ENCODE results near the gene OR52N4. TPM values are rescaled to one million over a fixed set of nuclear protein-coding genes. Genes with fewer than 3 reads are reported as not detected.
"Not testable (repeated sequence)": the region's sequence is repeated elsewhere in the genome, so short reads cannot be mapped to it uniquely, and the experiment has no call there.

The OR52N4 gene
- total RNA-seq = under 1 TPM; 0.26 to 0.28 TPM
- under 1 TPM; 0.31 to 0.41 TPM for polyA plus RNA-seq
- long read RNA-seq, donor 1 = 0 reads
- long read RNA-seq, donor 2 = 0 reads
- long read RNA-seq, donor 3 = 0 reads
- long read RNA-seq, donor 4 = 0 reads
- long read RNA-seq, donor 5 = 0 reads

DNA sequence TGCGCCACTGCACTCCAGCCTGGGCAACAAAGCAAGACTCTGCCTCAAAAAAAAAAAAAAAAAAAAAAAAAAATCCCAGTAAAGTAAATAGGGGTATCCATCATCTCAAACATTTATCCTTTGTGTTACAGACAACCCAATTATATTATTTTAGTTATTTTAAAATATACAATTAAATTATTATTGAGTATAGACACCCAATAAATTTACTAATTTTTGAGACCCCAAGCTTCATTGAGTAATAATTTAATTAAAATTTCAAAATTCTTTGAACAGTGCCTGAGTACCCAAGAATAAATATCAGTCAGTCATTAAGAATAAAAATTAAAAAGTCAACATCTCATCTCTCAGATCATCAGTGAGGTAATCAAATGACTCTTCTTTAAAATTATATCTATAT lies at the start of gene OR52N4:
Gene OR52N4 (plus strand): TSS at position 301 of the 400 bp plus-strand sequence. CDS start 498 bp downstream, outside the sequence.
- Histone ChIP-seq H3K9me3 (ENCODE audit: control insufficient read depth in 4 of 4, insufficient read depth in 3 of 4, low read length in 3 of 4) (peaks cover 0 to 3% (median 0%) of the 10 kb centered on the region in 4 donors), H3K36me3 (ENCODE audit: control insufficient read depth in 4 of 4, insufficient read depth in 4 of 4, low read length in 4 of 4) (no peaks in the 10 kb centered on the region)
- 100% methylated on average over 1 of the region's 1 CpG for WGBS, 2 donors

DNA sequence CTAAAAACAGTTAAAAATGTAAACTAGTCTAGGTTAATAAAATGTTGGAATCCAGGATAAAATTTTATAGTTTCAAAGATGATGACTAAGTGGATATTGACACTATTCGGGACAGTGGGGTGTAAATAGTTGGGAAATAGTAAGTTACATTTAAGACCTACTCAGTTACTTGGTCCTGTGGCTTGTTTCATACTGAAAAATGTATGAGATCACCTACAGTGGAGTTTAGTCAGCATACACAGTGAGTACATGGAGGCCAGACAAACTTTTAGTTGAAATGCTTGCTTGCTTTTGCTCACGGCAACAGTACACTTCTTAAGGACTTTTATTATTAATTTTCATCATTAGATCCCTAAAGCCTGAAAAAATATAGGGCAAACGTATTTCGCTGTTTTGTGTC lies 48.4 kb upstream of the OR52N4 start:
- no peak overlapping the region for H3K4me3 ChIP-seq
- peaks cover 0 to 23% (median 8%) of the 10 kb centered on the region in 4 donors for H3K36me3 ChIP-seq (ENCODE audit: control insufficient read depth in 4 of 4, insufficient read depth in 4 of 4, low read length in 4 of 4)
- H3K4me1 ChIP-seq (ENCODE audit: control insufficient read depth in 5 of 5, insufficient read depth in 5 of 5, low read length in 5 of 5) = no peaks in the 10 kb centered on the region
- no peak for DNase-seq
- 82 to 94% methylated on average over 4 of the region's 4 CpGs for WGBS, 2 donors
- no peaks in the 10 kb centered on the region for H3K27me3 ChIP-seq (ENCODE audit: control insufficient read depth in 3 of 3, insufficient read depth in 3 of 3, low read length in 2 of 3)
- no peak overlapping the region for H3K27ac ChIP-seq (ENCODE audit: low read depth in 1 of 2, low read length in 1 of 2)
- ATAC-seq (ENCODE audit: insufficient read depth, low FRiP score) = no peak
- H3K9me3 ChIP-seq (ENCODE audit: control insufficient read depth in 4 of 4, insufficient read depth in 3 of 4, low read length in 3 of 4) = no peaks in the 10 kb centered on the region
- H3K9ac ChIP-seq (ENCODE audit: insufficient read depth in 1 of 2, low read length in 2 of 2) = no peak overlapping the region
- TF ChIP-seq, protein P1, sequence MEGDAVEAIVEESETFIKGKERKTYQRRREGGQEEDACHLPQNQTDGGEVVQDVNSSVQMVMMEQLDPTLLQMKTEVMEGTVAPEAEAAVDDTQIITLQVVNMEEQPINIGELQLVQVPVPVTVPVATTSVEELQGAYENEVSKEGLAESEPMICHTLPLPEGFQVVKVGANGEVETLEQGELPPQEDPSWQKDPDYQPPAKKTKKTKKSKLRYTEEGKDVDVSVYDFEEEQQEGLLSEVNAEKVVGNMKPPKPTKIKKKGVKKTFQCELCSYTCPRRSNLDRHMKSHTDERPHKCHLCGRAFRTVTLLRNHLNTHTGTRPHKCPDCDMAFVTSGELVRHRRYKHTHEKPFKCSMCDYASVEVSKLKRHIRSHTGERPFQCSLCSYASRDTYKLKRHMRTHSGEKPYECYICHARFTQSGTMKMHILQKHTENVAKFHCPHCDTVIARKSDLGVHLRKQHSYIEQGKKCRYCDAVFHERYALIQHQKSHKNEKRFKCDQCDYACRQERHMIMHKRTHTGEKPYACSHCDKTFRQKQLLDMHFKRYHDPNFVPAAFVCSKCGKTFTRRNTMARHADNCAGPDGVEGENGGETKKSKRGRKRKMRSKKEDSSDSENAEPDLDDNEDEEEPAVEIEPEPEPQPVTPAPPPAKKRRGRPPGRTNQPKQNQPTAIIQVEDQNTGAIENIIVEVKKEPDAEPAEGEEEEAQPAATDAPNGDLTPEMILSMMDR (IDR thresholded peaks at IDR 0.05; ENCODE audit: control extremely low read depth, extremely low read depth) = no peak

More for the DNA sequence above, at the start of gene OR52N4:
- DNase-seq (no peak), ATAC-seq (ENCODE audit: insufficient read depth, low FRiP score) (no peak)
- Histone ChIP-seq H3K9ac (ENCODE audit: insufficient read depth in 1 of 2, low read length in 2 of 2) (no peak within 1 kb of the TSS), H3K4me1 (ENCODE audit: control insufficient read depth in 5 of 5, insufficient read depth in 5 of 5, low read length in 5 of 5) (no peaks in the 10 kb centered on the region), H3K27me3 (ENCODE audit: control insufficient read depth in 3 of 3, insufficient read depth in 3 of 3, low read length in 2 of 3) (no peaks in the 10 kb centered on the region), H3K27ac (ENCODE audit: low read depth in 1 of 2, low read length in 1 of 2) (no peak within 1 kb of the TSS), H3K4me3 (no peak within 1 kb of the TSS)
- TF ChIP-seq, protein P1 (IDR thresholded peaks at IDR 0.05; ENCODE audit: control extremely low read depth, extremely low read depth) = no peak

DNA sequence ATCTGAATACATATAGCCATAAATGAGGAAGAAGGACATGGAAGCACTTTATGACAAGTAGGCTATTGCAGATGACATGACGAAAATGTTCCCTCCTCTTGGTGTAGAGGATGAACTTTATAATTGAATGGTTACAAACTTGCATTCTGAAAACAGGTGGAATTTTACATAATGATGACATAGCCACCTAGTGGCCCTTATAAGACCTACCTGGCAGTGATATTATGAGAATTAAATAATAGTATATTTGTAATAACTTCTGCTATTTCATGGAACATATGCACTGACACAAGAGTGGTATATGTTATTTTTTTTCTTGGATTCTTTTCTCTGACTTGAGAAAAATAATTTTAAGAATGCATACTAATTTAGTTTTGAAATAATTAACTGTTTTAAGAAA lies 41.5 kb upstream of the OR52N4 start:
- Histone ChIP-seq H3K27ac (ENCODE audit: low read depth in 1 of 2, low read length in 1 of 2) (no peak overlapping the region), H3K4me1 (ENCODE audit: control insufficient read depth in 5 of 5, insufficient read depth in 5 of 5, low read length in 5 of 5) (no peaks in the 10 kb centered on the region), H3K9me3 (ENCODE audit: control insufficient read depth in 4 of 4, insufficient read depth in 3 of 4, low read length in 3 of 4) (no peaks in the 10 kb centered on the region), H3K27me3 (ENCODE audit: control insufficient read depth in 3 of 3, insufficient read depth in 3 of 3, low read length in 2 of 3) (no peaks in the 10 kb centered on the region), H3K4me3 (no peak overlapping the region), H3K36me3 (ENCODE audit: control insufficient read depth in 4 of 4, insufficient read depth in 4 of 4, low read length in 4 of 4) (peaks cover 0 to 17% (median 4%) of the 10 kb centered on the region in 4 donors), H3K9ac (ENCODE audit: insufficient read depth in 1 of 2, low read length in 2 of 2) (no peak overlapping the region)
- WGBS, 2 donors = 70 to 79% methylated on average over 1 of the region's 1 CpG
- ATAC-seq (ENCODE audit: insufficient read depth, low FRiP score) = no peak
- TF ChIP-seq, protein P1 (IDR thresholded peaks at IDR 0.05; ENCODE audit: control extremely low read depth, extremely low read depth) = no peak
- no peak for DNase-seq

DNA sequence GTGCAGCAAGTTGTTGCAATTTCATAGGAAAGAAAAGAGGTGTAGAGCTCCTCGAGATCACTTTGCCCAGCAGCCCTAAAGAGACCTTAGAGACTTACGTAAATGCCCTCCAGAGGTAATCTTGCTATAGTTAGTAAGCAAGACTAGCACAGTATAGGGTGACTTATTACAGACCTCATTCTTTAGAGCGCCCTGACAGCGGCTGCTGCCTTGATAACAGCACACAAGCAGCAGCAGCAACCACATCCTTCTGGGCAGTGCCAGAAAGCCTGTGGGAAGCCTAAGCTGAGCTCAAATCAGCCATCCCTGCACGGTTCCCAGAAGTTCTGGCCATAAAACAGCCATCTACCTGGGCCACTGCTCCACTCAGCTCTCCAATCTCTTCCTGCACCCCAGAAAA lies 40.3 kb upstream of the OR52N4 start:
- 52 to 64% methylated on average over 5 of the region's 5 CpGs for WGBS, 2 donors
- no peak overlapping the region for H3K9ac ChIP-seq (ENCODE audit: insufficient read depth in 1 of 2, low read length in 2 of 2)
- no peaks in the 10 kb centered on the region for H3K27me3 ChIP-seq (ENCODE audit: control insufficient read depth in 3 of 3, insufficient read depth in 3 of 3, low read length in 2 of 3)
- no peak for ATAC-seq (ENCODE audit: insufficient read depth, low FRiP score)
- DNase-seq = no peak
- TF ChIP-seq, protein P1 (IDR thresholded peaks at IDR 0.05; ENCODE audit: control extremely low read depth, extremely low read depth) = no peak
- no peak overlapping the region for H3K27ac ChIP-seq (ENCODE audit: low read depth in 1 of 2, low read length in 1 of 2)
- H3K4me1 ChIP-seq (ENCODE audit: control insufficient read depth in 5 of 5, insufficient read depth in 5 of 5, low read length in 5 of 5) = no peaks in the 10 kb centered on the region
- no peaks in the 10 kb centered on the region for H3K9me3 ChIP-seq (ENCODE audit: control insufficient read depth in 4 of 4, insufficient read depth in 3 of 4, low read length in 3 of 4)
- peaks cover 0 to 9% (median 4%) of the 10 kb centered on the region in 4 donors for H3K36me3 ChIP-seq (ENCODE audit: control insufficient read depth in 4 of 4, insufficient read depth in 4 of 4, low read length in 4 of 4)
- no peak overlapping the region for H3K4me3 ChIP-seq

DNA sequence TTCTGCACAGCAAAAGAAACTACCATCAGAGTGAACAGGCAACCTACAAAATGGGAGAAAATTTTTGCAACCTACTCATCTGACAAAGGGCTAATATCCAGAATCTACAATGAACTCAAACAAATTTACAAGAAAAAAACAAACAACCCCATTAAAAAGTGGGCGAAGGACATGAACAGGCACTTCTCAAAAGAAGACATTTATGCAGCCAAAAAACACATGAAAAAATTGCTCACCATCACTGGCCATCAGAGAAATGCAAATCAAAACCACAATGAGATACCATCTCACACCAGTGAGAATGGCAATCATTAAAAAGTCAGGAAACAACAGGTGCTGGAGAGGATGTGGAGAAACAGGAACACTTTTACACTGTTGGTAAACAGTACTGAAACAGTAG lies 37.5 kb upstream of the OR52N4 start:
- 70 to 96% methylated on average over 1 of the region's 1 CpG for WGBS, 2 donors
- not testable (repeated sequence) for H3K27me3 ChIP-seq (ENCODE audit: control insufficient read depth in 3 of 3, insufficient read depth in 3 of 3, low read length in 2 of 3); H3K27ac ChIP-seq (ENCODE audit: low read depth in 1 of 2, low read length in 1 of 2); H3K4me1 ChIP-seq (ENCODE audit: control insufficient read depth in 5 of 5, insufficient read depth in 5 of 5, low read length in 5 of 5); H3K36me3 ChIP-seq (ENCODE audit: control insufficient read depth in 4 of 4, insufficient read depth in 4 of 4, low read length in 4 of 4); ATAC-seq (ENCODE audit: insufficient read depth, low FRiP score); H3K4me3 ChIP-seq; H3K9ac ChIP-seq (ENCODE audit: insufficient read depth in 1 of 2, low read length in 2 of 2); DNase-seq; H3K9me3 ChIP-seq (ENCODE audit: control insufficient read depth in 4 of 4, insufficient read depth in 3 of 4, low read length in 3 of 4)
